Ascending aorta (tissue), 2 donors: ENCODE data around the gene SNU13. TPM values are rescaled to one million over a fixed set of nuclear protein-coding genes. Genes with fewer than 3 reads are reported as not detected.
"Not testable (repeated sequence)": the region's sequence is repeated elsewhere in the genome, so short reads cannot be mapped to it uniquely, and the experiment has no call there.

Experiments used
- DNase-seq, 2 donors: peaks; one replicate each; pipeline ENCODE4 v3.0.0-alpha.2; 2019; ENCODE audit warnings: low spot score in 2 of 2
- H3K27ac ChIP-seq, 2 donors: fragments of 200-600 bp; sonication (generic); one replicate each; pipeline ENCODE4 v1.5.1; 2016 to 2017; ENCODE audit warnings: mild to moderate bottlenecking in 1 of 2
- H3K27me3 ChIP-seq: fragments of 200-600 bp; sonication (generic); one replicate; pipeline ENCODE4 v1.5.1; 2017
- H3K36me3 ChIP-seq, 2 donors: fragments of 200-600 bp; sonication (generic); one replicate each; pipeline ENCODE4 v1.5.1; 2016
- H3K4me1 ChIP-seq, 2 donors: fragments of 200-600 bp; sonication (generic); one replicate each; pipeline ENCODE4 v1.5.1; 2016 to 2017; ENCODE audit warnings: mild to moderate bottlenecking in 1 of 2
- H3K4me3 ChIP-seq, 2 donors: fragments of 200-600 bp; sonication (generic); one replicate each; pipeline ENCODE4 v1.5.1; 2016 to 2017; ENCODE audit warnings: mild to moderate bottlenecking in 1 of 2
- H3K9me3 ChIP-seq, 2 donors: fragments of 200-600 bp; sonication (generic); one replicate each; pipeline ENCODE4 v1.5.1; 2016
- intact Hi-C: fragments of 100-400 bp; cut with DNase I; formaldehyde crosslinking; loops from one replicate; pipeline ENCODE4 v1.15.1; 2023
- total RNA-seq: library from RNA; depleted of rRNA; stranded (reverse); fragments of >200 nt; gene quantifications from one replicate; pipeline ENCODE4 v1.1.0, GENCODE V29; 2016
- TF ChIP-seq, protein P1 (sequence below), 3 experiments: fragments of 200-600 bp in 2 of 3; fragments of 450-650 bp in 1 of 3; sonication (generic) in 2 of 3; IDR thresholded peaks; one replicate each; pipeline ENCODE4 v1.5.1; 2016 to 2019; ENCODE audit warnings: antibody characterized with exemption in 3 of 3, mild to moderate bottlenecking in 1 of 3, moderate library complexity in 1 of 3

Gene SNU13
- 111 TPM for total RNA-seq

DNA sequence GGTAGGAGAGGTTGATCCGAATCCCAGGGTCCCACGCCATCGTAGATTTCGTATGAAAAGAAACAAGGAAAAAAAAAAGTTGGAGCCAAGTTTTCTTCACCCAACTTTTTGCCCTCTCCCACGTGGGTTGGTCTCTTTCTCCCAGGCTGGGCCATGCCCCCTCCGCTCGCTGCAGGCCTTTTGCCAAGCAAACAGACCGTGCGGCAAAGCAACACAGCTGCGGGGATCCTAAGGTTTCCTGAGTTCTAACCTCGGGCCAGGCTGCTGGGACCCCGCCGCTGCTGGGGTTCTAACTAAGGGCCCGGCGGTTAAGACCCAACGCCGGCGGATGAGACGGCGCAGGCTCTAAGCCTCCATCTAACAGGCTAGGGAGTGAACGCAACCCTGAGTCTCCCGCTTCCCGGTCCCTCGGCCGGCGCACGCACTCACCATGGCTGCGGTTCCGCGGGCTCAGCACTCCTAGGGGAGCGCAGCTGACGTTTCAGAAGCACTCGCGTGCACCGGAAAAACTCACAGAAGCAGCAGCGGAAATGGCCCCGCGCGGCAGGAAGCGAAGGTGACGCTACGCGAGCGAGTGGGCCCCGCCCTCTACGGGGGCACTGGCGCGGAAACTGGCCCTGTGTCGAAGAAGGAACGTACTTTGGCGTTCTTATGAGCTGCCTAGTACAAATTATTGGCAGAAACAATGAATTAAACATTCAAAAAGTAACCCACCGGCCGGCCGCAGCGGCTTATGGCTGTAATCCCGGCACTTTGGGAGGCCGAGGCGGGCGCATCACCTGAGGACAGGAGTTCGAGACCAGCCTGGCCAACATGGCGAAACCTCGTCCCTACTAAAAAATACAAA is at the start of gene SNU13:
SNU13 (minus strand) TSS at position 503 of the 847 bp plus-strand sequence; CDS start at position 432, 71 bp downstream.
- TF ChIP-seq, protein P1, sequence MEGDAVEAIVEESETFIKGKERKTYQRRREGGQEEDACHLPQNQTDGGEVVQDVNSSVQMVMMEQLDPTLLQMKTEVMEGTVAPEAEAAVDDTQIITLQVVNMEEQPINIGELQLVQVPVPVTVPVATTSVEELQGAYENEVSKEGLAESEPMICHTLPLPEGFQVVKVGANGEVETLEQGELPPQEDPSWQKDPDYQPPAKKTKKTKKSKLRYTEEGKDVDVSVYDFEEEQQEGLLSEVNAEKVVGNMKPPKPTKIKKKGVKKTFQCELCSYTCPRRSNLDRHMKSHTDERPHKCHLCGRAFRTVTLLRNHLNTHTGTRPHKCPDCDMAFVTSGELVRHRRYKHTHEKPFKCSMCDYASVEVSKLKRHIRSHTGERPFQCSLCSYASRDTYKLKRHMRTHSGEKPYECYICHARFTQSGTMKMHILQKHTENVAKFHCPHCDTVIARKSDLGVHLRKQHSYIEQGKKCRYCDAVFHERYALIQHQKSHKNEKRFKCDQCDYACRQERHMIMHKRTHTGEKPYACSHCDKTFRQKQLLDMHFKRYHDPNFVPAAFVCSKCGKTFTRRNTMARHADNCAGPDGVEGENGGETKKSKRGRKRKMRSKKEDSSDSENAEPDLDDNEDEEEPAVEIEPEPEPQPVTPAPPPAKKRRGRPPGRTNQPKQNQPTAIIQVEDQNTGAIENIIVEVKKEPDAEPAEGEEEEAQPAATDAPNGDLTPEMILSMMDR (IDR thresholded peaks at IDR 0.05) = no peak
- Histone ChIP-seq H3K27ac (peak within 1 kb of the TSS; percentile 97 to 99), H3K4me1 (peaks cover 0 to 12% of the 10 kb centered on the region in 2 donors), H3K36me3 (peaks cover 0 to 3% of the 10 kb centered on the region in 2 donors), H3K27me3 (no peaks in the 10 kb centered on the region), H3K9me3 (no peaks in the 10 kb centered on the region), H3K4me3 (peak within 1 kb of the TSS; percentile 81 to 84)
- peak; percentile 71 to 96 for DNase-seq
- intact Hi-C loops = loop anchor here (2.0 kb wide), 3 partner anchors 22 to 258 kb away; partner anchors contain the start of genes CENPM and SREBF2

DNA sequence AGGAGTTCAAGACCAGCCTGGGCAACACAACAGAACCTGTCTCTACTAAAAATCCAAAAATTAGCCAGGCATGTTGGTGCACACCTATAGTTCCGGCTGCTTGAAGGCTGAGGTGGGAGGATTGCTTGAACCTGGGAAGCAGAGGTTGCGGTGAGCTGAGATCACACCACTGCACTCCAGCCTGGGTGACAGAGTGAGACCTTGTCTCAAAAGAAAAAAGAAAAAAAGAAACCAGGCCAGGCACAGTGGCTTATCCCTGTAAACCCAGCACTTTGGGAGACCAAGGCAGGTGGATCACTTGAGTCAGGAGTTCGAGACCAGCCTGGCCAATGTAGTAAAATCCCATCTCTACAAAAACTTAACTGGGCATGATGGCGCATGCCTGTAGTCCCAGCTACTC is 44.6 kb upstream of the SNU13 start:
- H3K4me1 ChIP-seq, DNase-seq: not testable (repeated sequence)

DNA sequence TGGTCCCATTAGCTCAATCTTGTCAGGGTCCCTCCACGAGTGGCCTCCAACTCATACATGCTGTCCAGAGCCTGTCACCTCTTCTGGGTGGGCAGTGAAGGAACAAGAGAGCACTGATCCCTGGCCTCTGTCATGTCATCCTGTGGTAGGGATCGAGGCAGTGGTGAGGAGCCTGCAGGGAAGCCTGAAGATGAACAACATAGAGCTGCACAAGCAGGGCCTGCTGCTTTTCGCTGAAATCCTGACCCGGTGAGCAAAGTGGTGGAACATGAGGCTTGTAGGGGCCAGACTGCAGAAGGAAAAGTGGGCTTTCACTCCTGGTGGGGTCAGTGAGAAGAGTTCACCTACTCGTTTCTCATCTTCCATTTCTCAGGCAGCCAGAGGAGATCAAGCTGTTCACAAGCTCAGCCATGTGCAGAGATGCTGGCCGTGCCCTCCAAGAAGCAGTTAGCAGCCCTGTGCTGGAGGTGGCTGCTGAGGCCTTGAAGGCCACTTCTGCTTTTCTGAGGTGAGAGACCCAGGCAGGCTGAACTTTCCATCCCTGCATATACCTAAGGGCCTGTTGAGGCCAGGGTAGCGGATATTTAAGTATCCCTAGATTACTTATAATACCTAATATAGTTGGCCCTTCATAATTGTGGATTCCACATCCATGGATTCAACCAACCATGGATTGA is 43.6 kb upstream of the SNU13 start:
- Histone ChIP-seq H3K9me3 (no peaks in the 10 kb centered on the region), H3K27me3 (no peaks in the 10 kb centered on the region), H3K4me3 (no peak overlapping the region), H3K27ac (no peak overlapping the region), H3K4me1 (no peaks in the 10 kb centered on the region), H3K36me3 (no peaks in the 10 kb centered on the region)
- no peak for DNase-seq
- TF ChIP-seq, protein P1 (IDR thresholded peaks at IDR 0.05) = no peak
- intact Hi-C loops = no loop called here

More for the DNA sequence above, 44.6 kb upstream of the SNU13 start:
- H3K9me3 ChIP-seq, H3K4me3 ChIP-seq, H3K27me3 ChIP-seq, H3K27ac ChIP-seq, intact Hi-C loops, H3K36me3 ChIP-seq: not testable (repeated sequence)

DNA sequence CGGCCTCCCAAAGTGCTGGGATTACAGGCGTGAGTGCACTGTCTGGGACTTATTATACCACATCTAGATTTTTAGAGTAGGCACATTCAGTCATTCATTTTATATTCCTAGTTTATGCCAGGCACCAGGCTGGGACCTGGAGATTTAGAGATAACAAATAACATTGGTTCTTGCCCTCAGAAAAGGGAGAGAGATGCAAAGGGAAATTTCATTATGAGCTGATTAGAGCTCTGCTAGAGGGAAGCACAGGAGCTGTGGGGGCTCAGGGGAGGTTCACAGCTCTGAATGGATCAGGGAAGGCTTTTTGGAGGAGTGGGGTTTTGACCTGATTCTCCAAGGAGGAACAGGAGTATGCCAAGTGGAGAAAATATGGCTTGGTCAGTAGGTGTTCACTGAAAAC is 42.9 kb upstream of the SNU13 start:
- intact Hi-C loops = no loop called here
- Histone ChIP-seq H3K27ac (no peak overlapping the region), H3K4me3 (no peak overlapping the region), H3K36me3 (no peaks in the 10 kb centered on the region), H3K9me3 (no peaks in the 10 kb centered on the region), H3K27me3 (no peaks in the 10 kb centered on the region), H3K4me1 (no peaks in the 10 kb centered on the region)
- TF ChIP-seq, protein P1 (IDR thresholded peaks at IDR 0.05) = no peak
- no peak for DNase-seq

DNA sequence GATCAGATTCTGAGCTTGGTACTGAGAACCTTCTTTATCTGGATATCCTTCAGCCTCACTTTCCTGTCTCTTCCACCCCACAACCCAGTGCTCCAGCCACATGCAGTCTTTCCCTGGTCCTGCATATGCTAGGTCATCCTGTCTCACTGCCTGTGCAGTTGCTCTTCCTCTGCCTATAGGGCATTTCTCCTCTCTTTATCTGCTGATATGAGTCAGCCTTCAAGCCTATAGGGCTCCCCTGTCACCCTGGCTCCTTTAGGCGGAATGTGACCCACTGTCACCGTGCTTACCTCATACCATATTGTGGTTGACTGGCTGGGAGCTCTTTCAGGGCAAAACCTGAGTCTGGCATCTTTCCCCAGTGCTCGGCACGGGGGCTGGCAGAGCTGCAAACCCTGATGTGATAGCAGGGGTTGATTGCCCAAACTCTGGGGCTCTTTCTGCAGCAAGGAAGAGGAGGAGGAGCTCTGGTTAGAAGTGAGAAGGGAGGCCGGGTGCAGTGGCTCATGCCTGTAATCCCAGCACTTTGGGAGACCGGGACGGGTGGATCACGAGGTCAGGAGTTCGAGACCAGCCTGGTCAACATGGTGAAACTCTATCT is 36.9 kb upstream of the SNU13 start:
- Histone ChIP-seq H3K36me3 (no peaks in the 10 kb centered on the region), H3K27me3 (no peaks in the 10 kb centered on the region), H3K27ac (no peak overlapping the region), H3K4me3 (no peak overlapping the region), H3K4me1 (no peaks in the 10 kb centered on the region), H3K9me3 (no peaks in the 10 kb centered on the region)
- TF ChIP-seq, protein P1 (IDR thresholded peaks at IDR 0.05) = no peak
- intact Hi-C loops = no loop called here
- no peak for DNase-seq

DNA sequence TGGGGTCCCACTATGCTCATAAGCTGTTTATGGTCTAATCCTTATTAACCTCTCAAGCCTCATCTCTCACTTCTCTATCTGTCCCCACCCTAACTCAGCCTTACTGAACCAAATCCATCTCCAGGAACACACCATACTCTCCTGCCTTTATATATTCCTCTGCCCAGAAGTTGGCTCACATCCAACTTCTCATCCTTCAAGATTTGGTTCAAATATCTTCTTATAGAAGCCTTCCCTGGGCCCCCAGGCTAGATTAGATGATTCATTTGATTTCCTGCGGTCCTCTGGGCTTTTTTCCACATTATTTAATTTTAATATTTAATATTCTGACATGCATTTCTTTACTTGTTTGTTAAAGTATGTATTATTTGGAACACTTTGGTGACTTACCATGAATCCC is 33.8 kb upstream of the SNU13 start:
- TF ChIP-seq, protein P1 (IDR thresholded peaks at IDR 0.05) = no peak
- intact Hi-C loops = no loop called here
- H3K9me3 ChIP-seq = no peaks in the 10 kb centered on the region
- no peak overlapping the region for H3K4me3 ChIP-seq
- no peaks in the 10 kb centered on the region for H3K36me3 ChIP-seq
- no peak overlapping the region for H3K27ac ChIP-seq
- H3K4me1 ChIP-seq = no peaks in the 10 kb centered on the region
- no peak for DNase-seq
- no peaks in the 10 kb centered on the region for H3K27me3 ChIP-seq
